ENCODE results near the gene CPNE9. TPM values are rescaled to one million over a fixed set of nuclear protein-coding genes. Genes with fewer than 3 reads are reported as not detected.

The CPNE9 gene
- polyA plus RNA-seq, 1 of the 3 experiments (the other 2 are of a cell fraction): 0.03 TPM

- Histone ChIP-seq H2AFZ (ENCODE audit: low read depth) (0 out of 2 replicates have a peak overlapping the region, but pooled peaks have one; percentile 19), H3K9me3 (no peaks in the 10 kb centered on the region), H3K36me3 (replicated peaks in 1 of 2; ENCODE audit: control insufficient read depth in 1 of 2, insufficient read depth in 2 of 2, low read length in 1 of 2) (no peaks in the 10 kb centered on the region), H3K4me1 (ENCODE audit: control insufficient read depth in 1 of 2, insufficient read depth in 2 of 2, low read depth in 1 of 2, low read length in 1 of 2) (peaks cover 0 to 2% of the 10 kb centered on the region in 2 experiments; a peak in 1 of 4 replicates), H3K9me2 (no peaks in the 10 kb centered on the region), H3K9ac (no peak overlapping the region), H3F3A (replicated peaks; ENCODE audit: insufficient read depth) (peaks cover 8% of the 10 kb centered on the region), H3K27ac (ENCODE audit: low read depth in 2 of 2, low read length in 1 of 2) (peak overlapping the region in 1 of 2 experiments; percentile 31; a peak in 1 of 4 replicates), H4K20me1 (ENCODE audit: insufficient read depth) (no peaks in the 10 kb centered on the region), H3K4me2 (no peak overlapping the region), H3K4me3 (ENCODE audit: low read depth in 2 of 2, low read length in 1 of 2) (no peak overlapping the region), H3K27me3 (ENCODE audit: insufficient read depth) (peaks cover 17% of the 10 kb centered on the region; the same call in 1 of the 2 replicates), H3K79me2 (ENCODE audit: insufficient read depth) (no peaks in the 10 kb centered on the region)
- ChIA-PET CTCF (interaction anchor here (1.8 kb wide), 1 partner anchor 13 kb away, joined by 5 read pairs; no protein-coding TSS in a partner anchor), POLR2A (no interaction called here)
- whole genome bisulfite sequencing (ENCODE audit: low lambda C conversion rate): 24% methylated on average over 4 of the region's 4 CpGs
- no peak for DNase-seq
- TF ChIP-seq YY1 (IDR thresholded peaks at IDR 0.05; ENCODE audit: low read depth) (no peak), SMC3 (IDR thresholded peaks at IDR 0.05; ENCODE audit: low read depth, low read length) (no peak), REST (IDR thresholded peaks at IDR 0.05; ENCODE audit: low read depth, low read length) (no peak), RAD21 (IDR thresholded peaks at IDR 0.05; ENCODE audit: low read length) (no peak), TEAD4 (IDR thresholded peaks at IDR 0.05; ENCODE audit: borderline replicate concordance, insufficient read depth) (no peak), RXRA (IDR thresholded peaks at IDR 0.05; ENCODE audit: borderline replicate concordance, low read depth) (no peak), MXI1 (IDR thresholded peaks at IDR 0.05; ENCODE audit: low read depth, low read length) (no peak), USF1 (IDR thresholded peaks at IDR 0.05; ENCODE audit: borderline replicate concordance, low read depth) (no peak)
These were observed 11.5 kb downstream of the CPNE9 start for GRCh38 chr3:9715136-9715535.

- ChIA-PET POLR2A (no interaction called here), CTCF (interaction anchor here (0.7 to 1.8 kb wide), 2 partner anchors 12 to 202 kb away, joined by 3 to 5 read pairs; no protein-coding TSS in a partner anchor)
- TF ChIP-seq POLR2AphosphoS5 (IDR thresholded peaks at IDR 0.05; ENCODE audit: low read depth, low read length): peak; percentile 24; the same call in 1 of the 2 replicates
- TF ChIP-seq TAF1 (IDR thresholded peaks at IDR 0.05; ENCODE audit: borderline replicate concordance, low read depth, low read length): no peak
- TF ChIP-seq IRF3 (IDR thresholded peaks at IDR 0.05; ENCODE audit: low read depth, low read length): no peak
- 0 out of 2 replicates have a peak, but pooled peaks have one; percentile 22 for TF ChIP-seq SIN3A (IDR thresholded peaks at IDR 0.05; ENCODE audit: borderline replicate concordance, low read depth, low read length)
- no peak for TF ChIP-seq TEAD4 (IDR thresholded peaks at IDR 0.05; ENCODE audit: borderline replicate concordance, insufficient read depth)
- peak; percentile 86 for TF ChIP-seq USF1 (IDR thresholded peaks at IDR 0.05; ENCODE audit: borderline replicate concordance, low read depth)
- TF ChIP-seq EZH2phosphoT487 (IDR thresholded peaks at IDR 0.05; ENCODE audit: borderline replicate concordance, low read depth): no peak
- peak; percentile 98 for TF ChIP-seq CTCF (IDR thresholded peaks at IDR 0.05)
These were observed 12.3 kb downstream of the CPNE9 start for GRCh38 chr3:9715764-9716437.

More at GRCh38 chr3:9715764-9716437, 12.3 kb downstream of the CPNE9 start:
- Histone ChIP-seq H3K36me3 (replicated peaks in 1 of 2; ENCODE audit: control insufficient read depth in 1 of 2, insufficient read depth in 2 of 2, low read length in 1 of 2) (no peaks in the 10 kb centered on the region), H4K20me1 (ENCODE audit: insufficient read depth) (no peaks in the 10 kb centered on the region), H3K79me2 (ENCODE audit: insufficient read depth) (no peaks in the 10 kb centered on the region), H3K27ac (ENCODE audit: low read depth in 2 of 2, low read length in 1 of 2) (peak overlapping the region in 1 of 2 experiments; percentile 63; a peak in 2 of 4 replicates), H3K27me3 (ENCODE audit: insufficient read depth) (peaks cover 16% of the 10 kb centered on the region; the same call in 1 of the 2 replicates), H3K4me1 (ENCODE audit: control insufficient read depth in 1 of 2, insufficient read depth in 2 of 2, low read depth in 1 of 2, low read length in 1 of 2) (peaks cover 0 to 2% of the 10 kb centered on the region in 2 experiments; a peak in 1 of 4 replicates), H3K9ac (no peak overlapping the region), H3K4me3 (ENCODE audit: low read depth in 2 of 2, low read length in 1 of 2) (no peak overlapping the region), H2AFZ (ENCODE audit: low read depth) (peak overlapping the region; percentile 22; the same call in 1 of the 2 replicates), H3K9me2 (no peaks in the 10 kb centered on the region), H3K4me2 (peak overlapping the region; percentile 36; the same call in 1 of the 2 replicates), H3F3A (replicated peaks; ENCODE audit: insufficient read depth) (peaks cover 14% of the 10 kb centered on the region), H3K9me3 (no peaks in the 10 kb centered on the region)
- no peak for DNase-seq
- 30% methylated on average over 6 of the region's 6 CpGs for WGBS (ENCODE audit: low lambda C conversion rate)
